ACC112 (cell line): Measurements from ENCODE around the gene CYRIA.

Source experiments
- H2AFZ ChIP-seq: fragments of 200-600 bp; sonication (generic); one replicate; pipeline ENCODE4 v1.6.0; 2017; ENCODE audit warnings: antibody characterized with exemption, low read length; ENCODE audit not compliant: unreplicated experiment
- H3K27ac ChIP-seq: fragments of 200-600 bp; sonication (generic); 2 replicates; pipeline ENCODE4 v1.5.1; 2014; ENCODE audit warnings: low read depth, mild to moderate bottlenecking, antibody characterized with exemption, low read length, moderate library complexity
- H3K27me3 ChIP-seq: fragments of 200-600 bp; sonication (generic); 2 replicates; pipeline ENCODE4 v1.6.1; 2014; ENCODE audit warnings: mild to moderate bottlenecking, antibody characterized with exemption, low read length, moderate library complexity, mixed read lengths; ENCODE audit not compliant: insufficient read depth
- H3K36me3 ChIP-seq: fragments of 200-600 bp; sonication (generic); 2 replicates; pipeline ENCODE4 v1.6.1; 2016; ENCODE audit warnings: mild to moderate bottlenecking, antibody characterized with exemption, low read length, moderate library complexity, mixed read lengths; ENCODE audit not compliant: insufficient read depth
- H3K4me1 ChIP-seq: fragments of 200-600 bp; sonication (generic); one replicate; pipeline ENCODE4 v1.6.1; 2016; ENCODE audit warnings: low read length, mixed read lengths; ENCODE audit not compliant: insufficient read depth, unreplicated experiment, control insufficient read depth
- H3K4me3 ChIP-seq: fragments of 200-600 bp; sonication (generic); 2 replicates; pipeline ENCODE4 v1.5.1; 2014; ENCODE audit warnings: mild to moderate bottlenecking, low read depth, low read length
- H3K79me2 ChIP-seq: fragments of 200-600 bp; sonication (generic); one replicate; pipeline ENCODE4 v1.6.0; 2016; ENCODE audit warnings: low read length; ENCODE audit not compliant: control insufficient read depth, unreplicated experiment, insufficient read depth

The CYRIA gene

DNA sequence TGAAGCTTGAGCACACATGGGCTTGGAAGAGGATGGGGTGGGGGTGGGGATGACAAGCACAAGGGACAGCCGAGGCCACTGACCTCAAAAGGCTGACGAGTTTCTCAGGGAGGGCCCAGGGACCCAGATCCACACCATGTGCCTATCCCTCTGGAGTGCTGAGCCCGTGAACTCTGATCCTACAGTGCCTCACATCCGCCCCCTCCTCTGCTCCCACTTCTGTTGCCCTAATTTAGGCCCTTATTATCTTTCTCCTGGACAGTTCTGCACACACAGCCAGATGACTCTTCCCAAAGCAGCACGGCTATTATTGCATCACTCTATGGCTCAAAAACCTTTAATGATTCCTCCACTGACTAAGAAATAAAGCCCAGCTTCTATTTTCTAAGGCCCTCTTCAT is 24.8 kb downstream of the CYRIA start:
- Histone ChIP-seq H3K4me1 (peaks cover 9% of the 10 kb centered on the region), H3K36me3 (no peaks in the 10 kb centered on the region), H3K27ac (no peak overlapping the region), H3K4me3 (no peak overlapping the region), H3K79me2 (no peaks in the 10 kb centered on the region), H2AFZ (no peak overlapping the region), H3K27me3 (no peaks in the 10 kb centered on the region)

DNA sequence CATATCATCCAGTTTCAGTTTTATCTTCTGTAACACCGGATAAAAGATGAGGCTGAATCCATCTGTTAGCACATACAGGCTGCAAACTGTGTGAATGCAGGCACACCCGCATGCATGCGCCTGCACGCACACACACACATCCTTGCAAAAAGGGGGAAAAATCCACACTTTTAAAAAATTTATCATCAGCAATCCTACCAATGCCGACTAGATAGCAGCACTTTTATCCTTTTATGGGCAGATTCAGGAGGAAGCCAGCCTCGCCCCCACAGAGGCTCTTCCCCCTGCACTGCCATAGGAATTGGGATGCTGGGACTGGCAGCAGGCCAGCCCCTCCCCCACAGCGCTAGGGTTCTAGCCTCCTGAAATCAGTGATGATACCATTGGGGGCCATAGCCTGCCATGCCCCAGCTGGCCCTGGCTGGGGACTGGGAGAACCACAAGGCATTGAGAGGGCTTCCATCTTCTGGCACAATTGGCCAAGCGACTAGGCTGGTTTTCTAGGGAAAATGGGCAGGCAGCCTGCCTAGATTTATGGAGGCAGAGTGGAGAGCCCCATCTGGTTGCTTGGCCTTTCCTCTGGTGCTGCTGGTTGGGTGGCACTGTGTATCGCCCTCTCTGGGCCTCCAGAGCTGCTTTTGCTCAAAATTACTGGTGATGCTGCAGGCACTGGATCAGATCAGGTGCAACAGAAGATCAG is 25.5 kb downstream of the CYRIA start:
- H3K79me2 ChIP-seq: no peaks in the 10 kb centered on the region
- no peak overlapping the region for H2AFZ ChIP-seq
- no peak overlapping the region for H3K27ac ChIP-seq
- no peaks in the 10 kb centered on the region for H3K27me3 ChIP-seq
- peaks cover 14% of the 10 kb centered on the region for H3K4me1 ChIP-seq
- no peaks in the 10 kb centered on the region for H3K36me3 ChIP-seq
- no peak overlapping the region for H3K4me3 ChIP-seq

DNA sequence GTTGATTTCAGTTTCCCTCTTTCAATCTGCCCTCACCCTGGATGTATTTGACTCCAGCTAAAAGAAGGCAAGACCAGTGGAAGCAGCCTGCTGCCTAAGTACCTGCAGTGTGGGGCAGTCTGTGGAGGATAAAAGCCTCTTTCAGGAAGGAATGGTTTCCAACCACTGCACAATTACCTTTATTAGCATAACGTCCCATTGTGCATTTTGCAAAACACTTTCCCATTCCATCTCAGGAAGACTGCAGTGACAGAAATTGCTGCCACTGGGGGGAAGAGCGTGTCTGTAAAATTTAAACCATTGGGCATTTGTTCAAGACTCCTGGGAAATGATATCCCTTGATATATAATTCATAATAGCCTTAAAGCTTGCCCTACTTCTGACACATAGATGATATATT is 26.2 kb downstream of the CYRIA start:
- no peaks in the 10 kb centered on the region for H3K27me3 ChIP-seq
- no peak overlapping the region for H2AFZ ChIP-seq
- no peak overlapping the region for H3K27ac ChIP-seq
- H3K36me3 ChIP-seq: no peaks in the 10 kb centered on the region
- no peaks in the 10 kb centered on the region for H3K79me2 ChIP-seq
- H3K4me1 ChIP-seq: peaks cover 15% of the 10 kb centered on the region
- no peak overlapping the region for H3K4me3 ChIP-seq

DNA sequence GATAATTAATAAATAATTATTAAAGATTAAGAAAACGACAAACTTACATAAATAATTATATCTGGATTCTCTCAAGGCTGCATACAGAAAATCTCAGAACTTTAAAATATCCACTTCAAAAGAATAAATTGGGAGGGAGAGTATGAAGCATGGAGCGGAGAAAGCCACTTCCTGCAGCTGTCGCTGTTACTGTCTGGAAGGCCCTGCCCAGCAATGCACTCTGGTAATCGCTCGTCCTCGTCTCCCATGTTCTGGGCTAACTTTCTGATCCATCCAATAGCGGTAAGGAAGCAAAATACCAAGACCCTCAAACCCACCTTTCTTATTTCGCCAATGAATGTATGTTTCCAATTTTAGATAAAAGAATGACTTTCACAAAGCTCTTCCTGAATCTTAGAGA is 26.7 kb downstream of the CYRIA start:
- no peaks in the 10 kb centered on the region for H3K27me3 ChIP-seq
- no peaks in the 10 kb centered on the region for H3K79me2 ChIP-seq
- H2AFZ ChIP-seq: no peak overlapping the region
- no peak overlapping the region for H3K4me3 ChIP-seq
- no peaks in the 10 kb centered on the region for H3K36me3 ChIP-seq
- H3K4me1 ChIP-seq: peaks cover 20% of the 10 kb centered on the region
- H3K27ac ChIP-seq: no peak overlapping the region

DNA sequence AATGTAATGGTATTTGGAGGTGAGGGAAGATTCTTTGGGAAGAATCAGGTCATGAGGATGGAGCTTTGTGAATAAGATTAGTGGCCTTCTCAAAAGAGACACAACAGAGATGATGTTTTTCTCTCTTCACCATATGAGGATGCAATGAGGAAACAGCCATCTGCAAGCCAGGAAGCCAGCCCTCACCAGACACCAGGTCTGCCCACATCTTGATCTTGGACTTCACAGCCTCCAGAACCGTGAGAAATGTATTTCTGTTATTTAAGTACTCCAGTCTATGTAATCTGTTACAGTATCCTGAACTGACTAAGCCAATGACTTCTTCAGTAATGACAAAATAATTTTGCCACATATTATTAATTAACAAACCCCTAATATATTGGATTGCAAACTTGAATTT is 28.3 kb downstream of the CYRIA start:
- Histone ChIP-seq H3K27me3 (no peaks in the 10 kb centered on the region), H3K27ac (no peak overlapping the region), H3K79me2 (no peaks in the 10 kb centered on the region), H3K4me1 (peaks cover 32% of the 10 kb centered on the region), H3K4me3 (no peak overlapping the region), H2AFZ (no peak overlapping the region), H3K36me3 (no peaks in the 10 kb centered on the region)

DNA sequence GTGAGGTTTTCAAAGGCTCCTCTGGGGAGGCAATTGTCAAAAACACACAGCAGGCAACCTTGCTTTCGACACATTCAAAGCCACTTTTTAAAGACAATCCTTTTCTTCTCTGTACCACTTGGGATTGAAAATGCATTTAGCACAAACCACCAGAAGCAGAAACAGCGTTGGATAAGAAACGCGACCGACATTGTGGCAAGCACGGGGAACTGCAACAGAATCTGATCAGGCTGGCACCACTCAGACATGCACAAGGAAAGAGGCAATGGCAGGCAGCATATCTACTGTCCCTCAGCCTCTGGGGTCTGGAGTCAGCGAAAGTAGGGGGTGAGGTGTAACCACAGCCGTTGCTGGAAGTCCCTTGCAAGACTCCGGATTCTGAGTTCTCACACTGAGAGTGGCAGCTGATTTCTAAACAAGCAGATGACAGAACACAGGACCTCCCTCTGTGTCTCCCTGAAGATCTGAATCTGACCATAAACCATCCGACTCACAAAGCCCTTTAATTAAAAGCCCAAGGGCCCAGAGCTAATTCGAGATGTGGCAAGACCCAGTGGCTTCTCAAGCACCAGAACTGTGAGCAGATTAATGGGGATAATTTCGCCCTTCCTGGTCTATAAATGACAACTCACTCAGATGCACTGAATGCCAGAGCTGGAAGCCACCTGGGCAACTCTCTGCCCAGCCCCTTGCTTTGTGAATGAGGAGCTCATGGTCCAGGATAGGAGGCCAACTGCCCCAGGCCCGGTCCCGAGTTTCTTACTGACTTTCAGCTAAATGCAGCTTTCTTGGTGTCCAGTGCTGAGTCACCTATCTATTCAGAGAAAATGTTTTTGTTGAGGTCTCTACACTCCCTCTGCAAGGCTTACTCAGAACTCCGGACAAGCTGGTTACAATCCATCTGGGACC is 29.6 kb downstream of the CYRIA start:
- Histone ChIP-seq H3K4me3 (no peak overlapping the region), H3K79me2 (no peaks in the 10 kb centered on the region), H3K36me3 (no peaks in the 10 kb centered on the region), H3K27me3 (no peaks in the 10 kb centered on the region), H3K27ac (peak overlapping the region; percentile 82), H3K4me1 (peaks cover 28% of the 10 kb centered on the region), H2AFZ (peak overlapping the region; percentile 81)

DNA sequence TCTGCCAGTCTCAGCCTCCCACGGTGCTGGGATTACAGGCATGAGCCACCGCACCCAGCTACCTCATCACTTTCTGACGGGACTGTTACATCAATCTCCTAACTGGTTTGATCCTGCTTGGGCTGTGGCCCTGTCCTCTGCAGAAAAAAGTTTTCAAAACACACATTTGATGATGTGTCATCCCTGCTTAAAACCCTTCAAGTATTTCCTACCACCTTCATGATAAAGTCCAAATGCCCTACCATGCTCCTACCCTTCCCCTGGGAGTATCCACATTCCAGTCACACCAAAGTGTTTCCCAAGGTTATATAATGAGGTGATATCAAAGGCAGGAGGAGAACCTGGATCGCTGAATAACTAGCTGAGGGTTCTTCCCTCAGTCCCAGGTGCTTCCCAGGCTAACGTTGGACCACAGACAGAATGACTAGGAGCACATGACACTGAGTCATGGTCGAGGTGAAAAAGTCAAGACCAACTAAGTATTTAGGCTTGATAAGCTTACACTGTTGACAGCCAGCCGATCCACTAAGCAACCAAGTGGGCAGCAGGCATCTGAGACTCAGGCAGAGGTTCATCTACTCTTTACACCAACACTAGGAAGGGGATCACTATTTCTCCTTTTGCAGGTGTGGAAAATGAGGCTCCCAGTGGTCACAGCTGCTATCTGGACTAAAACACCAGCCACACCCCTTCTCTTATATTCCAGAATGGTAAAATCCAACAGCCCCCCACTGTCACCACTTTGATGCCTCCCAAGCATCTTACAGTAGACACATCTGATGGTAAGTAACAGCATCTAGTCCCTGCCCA is 31.8 kb downstream of the CYRIA start:
- H2AFZ ChIP-seq: peak overlapping the region; percentile 11
- H3K27me3 ChIP-seq: no peaks in the 10 kb centered on the region
- H3K27ac ChIP-seq: peak overlapping the region; percentile 79
- H3K79me2 ChIP-seq: no peaks in the 10 kb centered on the region
- H3K4me1 ChIP-seq: peaks cover 28% of the 10 kb centered on the region
- H3K4me3 ChIP-seq: peak overlapping the region; percentile 39; the same call in 1 of the 2 replicates
- no peaks in the 10 kb centered on the region for H3K36me3 ChIP-seq

DNA sequence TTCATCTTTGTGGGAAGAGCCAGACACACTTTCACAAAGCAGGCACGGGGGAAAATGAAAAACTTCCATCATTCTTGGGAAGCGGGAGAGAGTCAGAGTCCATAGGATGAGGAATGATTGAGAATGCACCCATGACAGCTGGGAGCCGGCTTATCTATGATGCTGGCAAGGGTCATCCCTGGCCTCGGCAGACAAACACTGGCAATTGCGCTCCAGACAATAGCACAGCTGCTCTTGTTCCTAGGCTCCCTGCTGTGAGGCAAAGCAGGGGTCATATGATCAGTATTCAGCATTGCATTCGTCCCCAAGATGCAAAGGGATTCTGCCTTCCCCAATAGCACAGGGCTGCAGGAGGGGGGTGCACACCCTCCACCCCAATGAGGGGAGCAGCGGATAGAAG is 33.0 kb downstream of the CYRIA start:
- Histone ChIP-seq H3K4me1 (peaks cover 28% of the 10 kb centered on the region), H3K4me3 (no peak overlapping the region), H3K36me3 (no peaks in the 10 kb centered on the region), H3K27ac (peak overlapping the region; percentile 70; the same call in 1 of the 2 replicates), H2AFZ (no peak overlapping the region), H3K79me2 (no peaks in the 10 kb centered on the region), H3K27me3 (no peaks in the 10 kb centered on the region)

DNA sequence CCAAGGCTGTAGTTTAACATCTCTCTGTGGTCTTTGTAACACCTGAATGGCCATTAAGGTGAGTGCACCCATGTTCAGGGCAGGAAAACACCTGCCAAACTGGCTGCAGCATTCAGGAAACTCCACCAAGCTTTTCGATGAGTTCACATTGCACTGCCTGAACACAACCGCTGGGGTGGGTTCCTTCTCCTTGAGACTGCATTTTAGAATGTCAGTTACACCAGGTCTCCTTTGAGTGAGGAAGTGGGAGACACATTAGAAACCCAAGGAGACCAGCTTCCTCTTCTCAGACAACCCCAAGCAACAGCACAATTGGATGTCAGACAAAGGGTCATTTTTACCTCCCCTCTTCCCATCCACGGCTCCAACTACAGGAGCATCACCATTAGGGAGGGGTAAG is 35.2 kb downstream of the CYRIA start:
- Histone ChIP-seq H3K27ac (no peak overlapping the region), H3K4me3 (no peak overlapping the region), H3K4me1 (peaks cover 30% of the 10 kb centered on the region), H3K27me3 (no peaks in the 10 kb centered on the region), H3K36me3 (no peaks in the 10 kb centered on the region), H2AFZ (no peak overlapping the region), H3K79me2 (no peaks in the 10 kb centered on the region)

DNA sequence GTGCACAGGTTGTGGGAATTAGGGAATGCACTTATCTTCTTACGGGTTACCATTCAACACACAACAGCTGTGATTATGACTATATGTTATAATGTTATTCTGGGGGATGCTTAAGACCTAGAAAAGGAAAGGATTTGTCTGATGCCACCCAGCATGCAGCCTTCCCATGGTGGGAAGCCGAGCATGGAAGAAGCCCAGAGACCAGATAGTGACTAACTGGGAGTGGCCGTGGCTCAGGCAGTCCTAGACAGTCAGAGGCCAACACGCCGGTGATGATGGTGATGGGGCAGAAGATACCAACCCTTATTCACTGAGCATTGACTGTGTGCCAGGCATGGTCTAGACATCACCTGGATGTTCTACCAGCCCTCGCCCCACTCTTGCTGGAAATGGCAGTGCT is 35.9 kb downstream of the CYRIA start:
- Histone ChIP-seq H3K4me1 (peaks cover 33% of the 10 kb centered on the region), H3K79me2 (no peaks in the 10 kb centered on the region), H3K4me3 (no peak overlapping the region), H3K36me3 (no peaks in the 10 kb centered on the region), H3K27me3 (no peaks in the 10 kb centered on the region), H3K27ac (no peak overlapping the region), H2AFZ (no peak overlapping the region)
